Osteocyte (in vitro differentiated cells): Measurements from ENCODE around the gene INPP5D. TPM values are rescaled to one million over a fixed set of nuclear protein-coding genes. Genes with fewer than 3 reads are reported as not detected.
A peak's percentile ranks its signal among the peaks of the same experiment; 100 is the strongest.

Experiments
- DNase-seq: peaks from one replicate; pipeline ENCODE4 v3.0.0; 2021; ENCODE audit warnings: mixed read lengths; ENCODE audit not compliant: unreplicated experiment; ENCODE audit errors: extremely low spot score
- H3K27ac Mint-ChIP-seq: one replicate; pipeline ENCODE4 v1.8.0; 2021; ENCODE audit warnings: mild to moderate bottlenecking, mixed read lengths; ENCODE audit not compliant: unreplicated experiment
- H3K27me3 Mint-ChIP-seq: one replicate; pipeline ENCODE4 v1.8.0; 2021; ENCODE audit warnings: mixed read lengths; ENCODE audit not compliant: unreplicated experiment
- H3K36me3 Mint-ChIP-seq: one replicate; pipeline ENCODE4 v1.8.0; 2021; ENCODE audit warnings: mixed read lengths; ENCODE audit not compliant: unreplicated experiment
- H3K4me1 Mint-ChIP-seq: one replicate; pipeline ENCODE4 v1.8.0; 2021; ENCODE audit warnings: mixed read lengths; ENCODE audit not compliant: unreplicated experiment
- H3K4me3 Mint-ChIP-seq: one replicate; pipeline ENCODE4 v1.8.0; 2021; ENCODE audit warnings: mild to moderate bottlenecking, moderate library complexity, mixed read lengths; ENCODE audit not compliant: unreplicated experiment
- H3K9me3 Mint-ChIP-seq: one replicate; pipeline ENCODE4 v1.8.0; 2021; ENCODE audit warnings: mixed read lengths; ENCODE audit not compliant: unreplicated experiment
- total RNA-seq: library from RNA; stranded (reverse); gene quantifications from 2 replicates; pipeline ENCODE4 v1.2.1, GENCODE V29; 2021
- TF ChIP-seq, protein P1 (sequence below): fragments of 200-600 bp; sonication (generic); IDR thresholded peaks from 2 replicates; pipeline ENCODE4 v1.5.0; 2021; ENCODE audit warnings: antibody characterized with exemption, mild to moderate bottlenecking, moderate library complexity

Gene INPP5D
- total RNA-seq, 1 donor from 2014 or later: 0.40 TPM

DNA sequence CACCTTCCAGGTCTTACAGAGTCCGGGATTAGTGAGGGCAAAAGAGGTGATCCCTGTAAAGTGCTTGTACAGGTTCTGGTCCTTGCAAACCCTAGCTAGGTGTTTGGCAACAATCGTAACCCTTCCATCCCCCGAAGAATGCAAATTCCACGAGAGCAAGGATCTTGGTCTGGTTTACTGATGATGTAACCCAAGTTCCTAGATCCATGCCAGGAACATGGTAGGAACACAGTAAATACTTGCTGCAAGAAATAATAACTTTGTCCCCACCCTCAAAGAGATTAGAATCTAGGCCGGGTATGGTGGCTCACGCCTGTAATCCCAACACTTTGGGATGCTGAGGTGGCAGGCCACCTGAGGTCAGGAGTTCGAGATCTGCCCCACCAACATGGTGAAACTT, 34.4 kb upstream of the INPP5D start:
- TF ChIP-seq, protein P1, sequence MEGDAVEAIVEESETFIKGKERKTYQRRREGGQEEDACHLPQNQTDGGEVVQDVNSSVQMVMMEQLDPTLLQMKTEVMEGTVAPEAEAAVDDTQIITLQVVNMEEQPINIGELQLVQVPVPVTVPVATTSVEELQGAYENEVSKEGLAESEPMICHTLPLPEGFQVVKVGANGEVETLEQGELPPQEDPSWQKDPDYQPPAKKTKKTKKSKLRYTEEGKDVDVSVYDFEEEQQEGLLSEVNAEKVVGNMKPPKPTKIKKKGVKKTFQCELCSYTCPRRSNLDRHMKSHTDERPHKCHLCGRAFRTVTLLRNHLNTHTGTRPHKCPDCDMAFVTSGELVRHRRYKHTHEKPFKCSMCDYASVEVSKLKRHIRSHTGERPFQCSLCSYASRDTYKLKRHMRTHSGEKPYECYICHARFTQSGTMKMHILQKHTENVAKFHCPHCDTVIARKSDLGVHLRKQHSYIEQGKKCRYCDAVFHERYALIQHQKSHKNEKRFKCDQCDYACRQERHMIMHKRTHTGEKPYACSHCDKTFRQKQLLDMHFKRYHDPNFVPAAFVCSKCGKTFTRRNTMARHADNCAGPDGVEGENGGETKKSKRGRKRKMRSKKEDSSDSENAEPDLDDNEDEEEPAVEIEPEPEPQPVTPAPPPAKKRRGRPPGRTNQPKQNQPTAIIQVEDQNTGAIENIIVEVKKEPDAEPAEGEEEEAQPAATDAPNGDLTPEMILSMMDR: no peak
- Mint-ChIP-seq H3K27ac (no peak overlapping the region), H3K9me3 (no peaks in the 10 kb centered on the region), H3K4me1 (peaks cover 9% of the 10 kb centered on the region), H3K4me3 (no peak overlapping the region), H3K27me3 (no peaks in the 10 kb centered on the region), H3K36me3 (no peaks in the 10 kb centered on the region)
- DNase-seq: no peak

DNA sequence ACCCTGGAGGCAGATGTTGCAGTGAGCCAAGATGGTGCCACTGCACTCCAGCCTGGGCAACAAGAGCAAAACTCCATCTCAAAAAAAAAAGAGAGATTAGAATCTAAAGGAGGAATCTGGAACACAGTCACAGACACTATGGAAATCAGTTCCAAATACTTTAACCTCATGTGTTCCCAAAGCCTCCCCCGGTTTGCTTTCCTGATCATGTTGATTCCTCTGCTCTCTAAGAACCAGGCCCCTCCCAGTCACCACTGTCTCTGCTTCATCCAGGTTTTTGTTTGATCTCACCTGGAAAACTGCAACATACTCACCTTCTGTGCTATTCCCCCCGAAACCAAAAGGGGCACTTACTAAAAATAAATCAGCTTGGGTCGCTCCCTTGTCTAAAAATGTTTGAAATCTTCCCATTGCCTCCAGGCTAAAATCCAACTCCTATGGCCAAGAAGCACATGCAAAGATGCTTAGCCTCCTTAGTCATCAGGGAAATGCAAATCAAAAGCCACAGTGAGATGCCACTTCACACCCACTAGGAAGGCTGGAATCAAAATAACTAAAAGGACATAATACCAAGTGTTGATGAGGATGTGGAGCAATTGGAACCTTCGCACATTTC, 33.8 kb upstream of the INPP5D start:
- no peak for DNase-seq
- Mint-ChIP-seq H3K4me1 (peaks cover 9% of the 10 kb centered on the region), H3K4me3 (no peak overlapping the region), H3K27ac (peak overlapping the region; percentile 37), H3K27me3 (no peaks in the 10 kb centered on the region), H3K9me3 (no peaks in the 10 kb centered on the region), H3K36me3 (no peaks in the 10 kb centered on the region)
- TF ChIP-seq, protein P1: no peak

DNA sequence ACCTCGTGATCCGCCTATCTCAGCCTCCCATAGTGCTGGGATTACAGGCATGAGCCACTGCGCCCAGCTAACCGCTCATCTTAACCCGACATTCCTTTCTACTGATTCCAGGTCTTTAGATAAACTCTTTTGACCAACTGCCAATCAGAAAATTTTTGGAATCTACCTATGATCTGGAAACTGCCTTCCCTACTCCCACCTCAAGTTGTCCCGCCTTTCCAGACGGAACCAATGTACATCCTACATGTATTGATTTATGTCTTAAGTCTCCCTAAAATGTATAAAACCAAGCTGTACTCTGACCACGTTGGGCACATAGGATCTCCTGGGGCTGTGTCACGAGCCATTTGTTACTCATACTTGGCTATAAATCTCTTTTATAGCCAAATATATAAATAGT, 30.8 kb upstream of the INPP5D start:
- no peak overlapping the region for H3K4me3 Mint-ChIP-seq

DNA sequence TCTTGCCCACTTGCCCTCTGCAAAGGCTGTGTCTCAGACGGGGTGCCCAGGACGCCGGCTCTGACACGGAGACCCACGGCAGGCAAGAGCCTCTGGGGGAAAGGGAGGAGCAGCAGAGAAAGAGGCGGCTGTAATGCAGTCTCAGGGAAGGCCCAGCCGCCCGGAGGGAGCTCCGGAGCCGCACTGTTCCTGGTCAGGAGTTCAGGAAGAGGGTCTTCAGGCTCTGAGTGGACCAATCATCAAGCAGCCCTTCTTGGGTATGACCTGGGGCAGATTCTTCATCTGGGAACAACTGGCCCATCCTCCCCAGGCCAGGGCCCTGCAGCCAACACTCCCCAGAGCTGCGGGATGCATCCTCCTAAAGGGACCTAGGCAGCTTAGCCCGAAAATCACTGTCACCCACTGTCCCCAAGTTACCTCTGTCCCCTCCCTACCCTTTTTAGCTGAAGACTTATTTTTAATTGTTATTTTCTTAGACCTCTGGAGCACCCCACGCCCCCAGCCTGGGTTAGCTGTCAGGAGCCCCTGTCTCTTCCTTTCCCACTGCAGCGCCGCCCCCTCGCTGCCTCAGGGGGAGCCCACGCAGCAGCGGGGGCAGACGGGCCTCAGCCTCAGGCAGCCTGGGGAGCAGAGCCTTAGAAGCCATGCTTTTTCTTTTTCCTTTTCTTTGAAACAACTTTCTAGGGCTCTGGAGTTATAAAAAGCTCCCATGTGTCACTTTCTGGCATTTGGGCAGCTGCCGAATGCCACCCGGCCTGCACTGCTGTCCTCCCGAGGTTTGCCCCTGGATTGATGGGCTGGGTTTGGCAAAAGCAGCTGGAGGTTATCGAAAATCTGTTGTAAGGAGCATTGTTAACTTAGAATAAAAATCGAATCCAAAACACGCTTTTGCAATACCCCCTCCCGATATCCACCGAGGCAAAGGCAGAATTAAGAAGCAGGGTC, 28.3 kb upstream of the INPP5D start:
- Mint-ChIP-seq H3K36me3 (no peaks in the 10 kb centered on the region), H3K4me3 (no peak overlapping the region), H3K27me3 (no peaks in the 10 kb centered on the region), H3K27ac (no peak overlapping the region), H3K9me3 (peaks cover under 1% of the 10 kb centered on the region), H3K4me1 (peaks cover under 1% of the 10 kb centered on the region)
- TF ChIP-seq, protein P1: no peak
- no peak for DNase-seq

More for the DNA sequence above, 30.8 kb upstream of the INPP5D start:
- TF ChIP-seq, protein P1: no peak
- DNase-seq: no peak
- Mint-ChIP-seq H3K27me3 (no peaks in the 10 kb centered on the region), H3K4me1 (peaks cover 9% of the 10 kb centered on the region), H3K36me3 (no peaks in the 10 kb centered on the region), H3K9me3 (no peaks in the 10 kb centered on the region), H3K27ac (no peak overlapping the region)
